ENCODE results near the gene DOCK6.
"Not testable (repeated sequence)": the region's sequence is repeated elsewhere in the genome, so short reads cannot be mapped to it uniquely, and the experiment has no call there.

The DOCK6 gene

DNA sequence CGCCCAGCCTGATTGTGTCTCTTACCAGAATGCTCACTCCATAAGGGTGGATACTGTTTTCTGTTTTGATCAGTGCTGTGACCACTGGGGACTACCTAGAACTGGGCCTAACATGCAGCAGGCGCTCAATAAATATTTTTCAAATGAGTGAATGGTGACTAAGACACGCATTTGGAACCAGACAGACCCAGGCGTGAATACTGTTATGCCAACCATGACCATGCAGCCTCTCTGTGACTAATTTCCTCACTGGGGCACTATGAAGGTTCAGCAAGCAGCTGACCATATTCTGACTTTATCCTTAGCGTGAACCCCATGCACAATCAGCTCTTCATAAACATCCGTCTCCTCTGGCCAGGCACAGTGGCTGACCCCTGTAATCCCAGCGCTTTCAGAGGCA lies 93.8 kb downstream of the DOCK6 start:
- no peak for DNase-seq

DNA sequence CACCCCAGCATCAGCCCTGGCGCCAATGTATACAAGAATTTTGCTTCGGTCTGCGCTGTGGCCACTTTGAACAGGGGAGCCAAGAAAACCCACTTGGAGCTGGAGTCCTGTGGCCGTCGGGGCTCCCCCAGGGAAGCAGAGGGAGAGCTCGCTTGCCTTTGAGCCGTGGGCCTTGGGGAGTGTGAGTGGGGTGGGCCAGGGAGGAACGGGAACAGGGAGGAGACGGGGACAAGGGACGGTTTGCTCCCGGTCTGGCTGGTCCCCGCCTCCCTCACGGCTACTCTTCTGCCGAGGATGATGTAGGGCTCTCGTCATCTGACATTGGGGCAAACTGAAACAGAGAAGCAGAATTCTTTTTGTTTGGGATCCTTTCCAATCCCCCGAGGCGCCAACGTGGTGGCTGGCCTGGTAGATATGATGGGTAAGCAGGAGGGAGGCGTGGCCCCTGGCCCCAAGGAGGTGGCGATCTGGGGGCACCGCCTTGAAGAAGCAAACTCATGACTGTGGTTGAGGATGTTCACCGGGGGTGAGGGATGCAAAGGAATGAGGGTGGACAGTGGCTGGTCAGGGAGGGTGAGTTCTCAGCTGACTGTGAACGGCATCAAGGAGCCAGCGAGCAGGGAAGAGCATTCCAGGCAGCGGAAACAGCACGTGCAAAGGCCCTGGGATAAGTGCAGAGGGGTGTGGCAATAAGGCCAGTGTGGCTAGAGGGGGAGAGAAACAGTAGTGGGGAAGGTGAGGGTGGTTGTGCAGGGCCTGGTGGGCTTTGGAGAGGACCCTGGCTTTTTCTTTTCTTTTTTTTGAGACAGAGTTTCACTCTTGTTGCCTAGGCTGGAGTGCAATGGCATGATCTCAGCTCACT lies 95.8 kb downstream of the DOCK6 start:
- DNase-seq = no peak

DNA sequence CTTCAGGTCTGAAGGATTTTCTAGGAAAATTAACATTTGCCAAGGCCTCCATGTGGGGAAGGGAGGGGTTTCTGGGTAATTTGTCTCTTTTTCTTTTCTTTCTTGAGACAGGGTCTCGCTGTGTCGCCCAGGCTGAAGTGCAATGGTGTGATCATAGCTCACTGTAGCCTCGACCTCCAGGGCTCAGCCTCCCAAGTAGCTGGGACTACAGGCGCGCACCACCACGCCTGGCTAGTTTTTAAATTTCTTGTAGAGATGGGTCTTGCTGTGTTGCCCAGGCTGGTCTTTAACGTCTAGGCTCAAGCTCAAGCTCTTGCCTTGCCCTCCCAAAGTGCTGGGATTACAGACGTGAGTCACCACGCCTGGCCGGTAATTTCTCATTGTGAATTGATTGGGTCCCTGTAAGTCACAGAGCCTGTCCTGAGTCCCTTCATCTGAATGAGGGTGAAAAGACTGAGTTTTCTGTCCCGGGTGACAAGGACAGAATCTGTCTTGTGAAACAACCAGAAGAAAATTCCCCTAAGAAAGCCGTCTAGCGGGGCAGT lies 96.8 kb downstream of the DOCK6 start:
- DNase-seq = no peak

DNA sequence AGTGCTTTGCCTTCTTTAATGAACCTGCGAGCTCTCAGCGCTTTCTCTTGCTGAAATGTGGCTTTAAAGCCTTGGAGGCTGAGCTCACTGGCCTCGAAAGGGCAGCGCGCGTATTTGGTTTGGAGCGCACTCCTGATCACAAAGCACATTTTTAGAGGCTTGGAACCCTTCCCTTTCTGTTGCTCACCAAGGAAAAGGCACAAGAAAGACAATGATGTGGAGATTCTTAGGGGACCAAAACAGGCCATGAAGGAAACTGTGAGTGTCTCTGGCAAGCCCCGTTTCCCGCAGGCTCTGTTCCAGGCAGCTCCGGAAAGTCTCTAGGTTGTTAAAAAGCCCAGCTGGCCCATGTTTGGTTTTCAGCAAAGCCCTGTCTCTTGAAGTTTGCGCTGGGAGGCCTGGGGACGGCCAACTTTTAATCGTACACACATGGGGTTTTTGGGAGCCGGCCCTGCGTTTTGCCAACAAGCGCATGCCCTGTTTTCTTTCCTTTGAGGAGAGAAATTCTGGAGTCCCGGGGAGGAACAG lies 97.4 kb downstream of the DOCK6 start:
- no peak for DNase-seq

DNA sequence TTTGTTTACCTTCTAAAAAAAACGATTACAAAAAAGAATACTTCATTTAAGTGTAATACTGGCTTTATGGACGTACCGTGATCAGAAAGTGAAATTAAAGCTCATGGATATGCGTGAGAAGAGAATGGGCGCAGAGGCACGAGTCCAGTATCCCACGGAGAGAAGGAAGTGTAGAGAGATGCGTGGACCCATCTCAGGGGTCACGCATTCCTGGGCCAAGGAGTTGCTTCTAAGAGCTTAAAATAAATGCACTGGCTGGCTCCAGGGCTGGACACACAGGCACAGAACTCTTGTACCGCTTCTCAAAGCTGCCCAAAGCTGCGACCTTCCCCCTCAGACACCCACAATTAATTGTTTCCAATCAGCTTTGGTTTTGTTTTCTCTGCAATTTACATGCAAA lies 98.0 kb downstream of the DOCK6 start:
- DNase-seq = no peak

DNA sequence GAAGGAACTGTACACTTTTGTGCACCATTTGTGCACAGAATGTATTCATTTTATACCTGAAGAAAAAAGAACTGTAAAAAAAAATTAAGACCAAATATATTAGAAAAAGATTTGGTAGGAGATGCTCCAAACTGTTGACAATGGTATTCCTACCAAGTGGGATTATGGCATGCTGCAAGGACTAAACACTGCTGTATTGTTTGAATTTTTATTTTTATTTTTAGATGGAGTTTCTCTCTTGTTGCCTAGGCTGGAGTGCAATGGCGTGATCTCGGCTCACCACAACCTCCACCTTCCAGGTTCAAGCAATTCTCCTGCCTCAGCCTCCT lies 101.9 kb downstream of the DOCK6 start:
- DNase-seq = not testable (repeated sequence)

DNA sequence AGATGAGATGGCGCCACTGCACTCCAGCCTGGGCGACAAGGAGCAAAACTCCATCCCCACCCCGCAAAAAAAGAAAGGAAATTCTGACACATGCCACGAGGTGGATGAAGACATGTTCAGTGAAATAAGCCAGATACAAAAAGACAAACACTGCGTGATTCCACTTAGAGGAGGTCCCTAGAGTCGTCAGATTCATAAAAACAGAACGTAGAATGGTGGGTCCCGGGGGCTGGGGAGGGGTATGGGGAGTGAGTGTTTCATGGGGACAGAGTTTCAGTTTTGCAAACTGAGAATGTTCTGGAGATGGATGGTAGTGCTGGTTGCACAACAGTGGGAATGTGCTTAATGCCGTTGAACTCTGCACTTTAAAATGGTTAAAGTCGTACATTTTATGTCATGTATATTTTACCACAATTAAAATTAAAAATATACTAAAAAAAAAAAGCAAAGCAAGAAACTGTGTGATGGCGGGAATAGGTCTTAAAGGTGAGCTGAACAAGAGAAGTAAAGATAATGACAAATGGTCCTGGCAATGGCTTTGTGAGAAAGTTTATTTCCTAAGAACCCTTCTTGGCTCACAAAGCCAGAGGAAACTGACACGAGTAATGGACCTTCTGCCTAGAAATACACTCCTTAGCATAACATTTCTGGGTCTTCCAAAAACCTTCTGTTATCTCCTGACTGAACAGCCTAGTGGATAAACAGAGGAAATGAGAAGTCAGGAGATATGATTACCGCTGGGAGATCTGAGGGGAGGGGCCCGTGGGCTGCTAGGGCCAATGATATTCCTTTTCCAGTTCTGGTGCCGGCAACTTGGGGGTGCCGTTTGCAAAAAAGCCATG lies 102.5 kb downstream of the DOCK6 start:
- no peak for DNase-seq

DNA sequence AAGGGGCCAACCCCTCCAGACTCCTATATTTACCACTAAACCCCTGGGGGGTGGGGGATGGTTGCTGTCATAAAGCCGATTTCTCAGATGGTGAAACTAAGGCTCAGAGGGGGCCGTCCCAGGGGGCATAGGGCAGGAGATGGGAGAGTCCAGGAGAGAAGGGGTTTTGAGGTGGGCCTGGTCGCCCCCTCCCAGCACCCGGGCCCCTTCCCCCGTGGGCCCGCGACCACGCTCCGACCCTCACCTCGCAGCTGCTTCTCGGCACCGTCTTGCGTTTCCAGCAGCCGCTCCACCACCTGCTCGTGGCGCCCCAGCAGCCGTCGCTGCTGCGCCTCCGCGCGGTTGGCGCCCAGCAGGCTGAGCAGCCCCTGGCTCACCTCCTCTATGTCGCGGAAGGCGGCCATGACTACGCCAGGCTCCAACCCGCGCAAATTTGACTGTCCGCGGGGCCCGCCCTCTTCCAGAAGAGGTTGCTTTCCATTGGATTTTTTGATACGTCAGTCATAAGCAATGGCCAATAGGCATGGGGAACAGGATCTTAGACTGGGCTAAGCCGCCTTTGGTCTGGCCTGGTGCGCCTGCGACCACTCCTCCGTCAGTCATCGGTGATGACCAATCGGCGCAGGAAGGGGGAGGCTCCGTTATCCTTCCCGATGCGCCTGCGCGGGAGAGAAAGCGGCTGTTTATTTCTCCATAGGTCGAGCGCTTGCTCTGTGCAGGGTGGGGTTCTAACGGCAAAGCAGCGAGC lies 106.8 kb downstream of the DOCK6 start, which contains the start of gene SPC24:
Gene SPC24 (minus strand): TSS at position 410 of the 748 bp plus-strand sequence. CDS start 6 bp downstream, at position 404.
- peak; percentile 99 for DNase-seq

DNA sequence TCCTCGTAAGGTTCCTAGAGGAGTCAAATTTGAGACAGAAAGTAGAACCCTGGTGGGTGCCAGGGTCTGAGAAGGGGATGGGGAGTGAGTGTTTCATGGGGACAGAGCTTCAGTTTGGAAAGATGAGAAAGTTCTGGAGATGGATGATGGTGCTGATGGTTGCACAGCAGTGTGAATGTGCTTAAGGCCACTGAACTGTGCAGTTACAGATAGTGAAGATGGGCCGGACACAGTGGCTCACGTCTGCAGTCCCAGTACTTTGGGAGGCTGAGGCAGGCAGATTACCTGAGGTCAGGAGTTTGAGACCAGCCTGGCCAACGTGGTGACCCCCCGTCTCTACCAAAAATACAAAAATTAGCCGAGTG lies 107.7 kb downstream of the DOCK6 start:
- no peak for DNase-seq

DNA sequence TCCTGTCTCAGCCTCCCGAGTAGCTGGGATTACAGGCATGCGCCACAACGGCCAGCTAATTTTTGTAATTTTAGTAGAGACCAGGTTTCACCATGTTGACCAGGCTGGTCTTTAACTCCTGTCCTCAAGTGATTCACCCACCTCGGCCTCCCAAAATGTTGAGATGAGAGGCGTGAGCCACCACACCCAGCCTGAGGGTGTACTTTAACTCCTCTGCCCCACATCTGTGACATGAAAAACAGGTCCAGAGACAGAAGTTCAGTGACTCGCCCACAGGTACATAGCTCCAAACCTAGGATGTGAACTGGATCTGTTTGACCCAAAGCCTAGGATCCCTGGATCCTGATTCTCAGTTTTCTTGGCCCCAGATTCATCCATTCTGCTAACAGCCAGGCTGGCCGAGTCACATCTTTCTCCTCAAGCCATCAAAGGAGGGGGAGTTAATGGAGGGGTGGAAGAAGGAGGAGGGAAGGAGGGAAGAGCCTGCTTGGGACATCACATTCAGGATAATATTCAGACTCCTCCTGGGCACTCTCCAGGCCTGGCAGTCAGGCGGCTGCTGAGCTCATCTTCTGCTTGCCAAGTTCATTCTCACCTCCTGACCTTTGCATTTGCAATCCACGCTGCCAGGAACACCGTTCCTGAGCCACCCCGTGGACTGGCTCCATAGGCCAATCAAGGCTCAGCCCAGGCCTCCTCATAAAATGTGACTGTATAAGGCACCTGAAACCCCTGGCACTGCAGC lies 109.8 kb downstream of the DOCK6 start:
- no peak for DNase-seq

DNA sequence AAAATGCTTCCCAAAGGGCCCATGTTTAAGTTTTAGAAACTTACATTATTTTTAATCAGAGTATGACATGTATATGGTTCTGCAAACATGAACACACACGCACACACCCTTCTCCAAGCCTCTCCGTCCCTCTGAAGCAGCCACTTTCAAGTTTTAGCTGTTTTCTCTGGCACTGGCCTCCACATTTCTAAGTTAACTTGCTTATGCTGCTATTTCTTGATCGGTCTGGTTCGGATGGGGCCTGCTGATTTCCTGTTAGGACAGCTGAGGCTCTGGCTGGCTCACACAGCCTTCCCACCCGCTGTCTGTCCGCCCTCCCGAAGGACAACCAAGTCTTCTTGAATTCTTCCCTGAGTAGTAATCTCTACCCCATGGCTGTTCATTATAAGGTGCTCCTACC lies 111.1 kb downstream of the DOCK6 start:
- no peak for DNase-seq

Measured in DMS79 treated with DMSO at 0.1 percent for 48 hours (cell line).